Fibroblast of lung (primary cell): Measurements from ENCODE around the gene APLF. TPM values are rescaled to one million over a fixed set of nuclear protein-coding genes. Genes with fewer than 3 reads are reported as not detected.

ENCODE experiments used
- DNase-seq, 2 donors: peaks; one replicate each; pipeline versions ENCODE4 v3.0.0 to v3.0.0-alpha.2; 2010; ENCODE audit warnings: low read depth in 2 of 2
- H2AFZ ChIP-seq: 2 replicates; pipeline ENCODE4 v1.5.1; 2012; ENCODE audit warnings: low read length, control low read depth, inconsistent platforms
- H3K27ac ChIP-seq: 2 replicates; pipeline ENCODE4 v1.5.1; 2011; ENCODE audit warnings: low read length, control low read depth; ENCODE audit not compliant: insufficient read depth
- H3K27me3 ChIP-seq: 2 replicates; pipeline ENCODE4 v1.5.1; 2011; ENCODE audit warnings: mild to moderate bottlenecking, low read length; ENCODE audit not compliant: control insufficient read depth, insufficient read depth
- H3K36me3 ChIP-seq: 2 replicates; pipeline ENCODE4 v1.5.1; 2011; ENCODE audit warnings: low read length; ENCODE audit not compliant: control insufficient read depth, insufficient read depth
- H3K4me1 ChIP-seq: 2 replicates; pipeline ENCODE4 v1.5.1; 2011; ENCODE audit warnings: low read length; ENCODE audit not compliant: control insufficient read depth, insufficient read depth; ENCODE audit errors: extremely low read depth
- H3K4me2 ChIP-seq: 2 replicates; pipeline ENCODE4 v1.5.1; 2011; ENCODE audit warnings: low read length, control low read depth; ENCODE audit not compliant: insufficient read depth; ENCODE audit errors: extremely low read depth
- H3K4me3 ChIP-seq, 4 experiments: fragments of 200-600 bp in 1 of 4; sonication (generic) in 1 of 4; replicated peaks in 1 of 4; 2 replicates each; pipeline ENCODE4 v1.5.1; 2011 to 2016; ENCODE audit warnings: low read length in 4 of 4, low read depth in 3 of 4, mild to moderate bottlenecking in 3 of 4, control low read depth in 2 of 4, inconsistent platforms in 1 of 4, mixed read lengths in 1 of 4; ENCODE audit not compliant: insufficient read depth in 1 of 4; ENCODE audit errors: control extremely low read depth in 1 of 4
- H3K79me2 ChIP-seq: 2 replicates; pipeline ENCODE4 v1.5.1; 2012; ENCODE audit warnings: mild to moderate bottlenecking, low read length, inconsistent platforms; ENCODE audit not compliant: control insufficient read depth, insufficient read depth
- H3K9ac ChIP-seq: 2 replicates; pipeline ENCODE4 v1.5.1; 2011; ENCODE audit warnings: mild to moderate bottlenecking, low read length, control low read depth; ENCODE audit not compliant: insufficient read depth
- H3K9me3 ChIP-seq: 2 replicates; pipeline ENCODE4 v1.5.1; 2012; ENCODE audit warnings: low read depth, low read length; ENCODE audit not compliant: control insufficient read depth, insufficient read depth
- H4K20me1 ChIP-seq: 2 replicates; pipeline ENCODE4 v1.5.1; 2011; ENCODE audit warnings: low read length; ENCODE audit not compliant: control insufficient read depth, insufficient read depth; ENCODE audit errors: extremely low read depth
- CTCF ChIP-seq, 2 donors: IDR thresholded peaks in 1 of 2; conservative IDR thresholded peaks in 1 of 2; 1 replicate in 1 of 2; 2 replicates in 1 of 2; pipeline ENCODE4 v1.5.1; 2011 to 2012; ENCODE audit warnings: low read length in 2 of 2, control low read depth in 1 of 2, inconsistent platforms in 1 of 2, low read depth in 1 of 2, mild to moderate bottlenecking in 1 of 2
- EZH2 ChIP-seq: IDR thresholded peaks from 2 replicates; pipeline ENCODE4 v1.5.1; 2012; ENCODE audit warnings: low read length, control low read depth, mild to moderate bottlenecking; ENCODE audit errors: missing control alignments
- polyA plus RNA-seq, 2 donors: library from polyadenylated mRNA; depleted of rRNA in 1 of 2; stranded (reverse) in 1 of 2; unstranded in 1 of 2; fragments of >200 nt; gene quantifications; 2 replicates each; pipeline ENCODE4 v1.2.1, GENCODE V29; 2011 to 2012; ENCODE audit warnings: missing spikeins in 1 of 2
- total RNA-seq: library from RNA; depleted of rRNA; stranded (reverse); fragments of >200 nt; gene quantifications from 2 replicates; pipeline ENCODE4 v1.2.1, GENCODE V29; 2014

Gene APLF
- total and polyA plus RNA-seq, 2 donors (not counting 1 experiment from before 2014, with no cell fraction given), result 1.6 to 9.4 TPM

- no peaks in the 10 kb centered on the region for H4K20me1 ChIP-seq
These were observed 153.4 kb downstream of the APLF start for GRCh38 chr2:68620772-68621171.

GRCh38 chr2:68623820-68624219 lies 156.4 kb downstream of the APLF start:
- Histone ChIP-seq H3K9ac (no peak overlapping the region), H3K36me3 (no peaks in the 10 kb centered on the region), H3K4me1 (no peaks in the 10 kb centered on the region), H3K4me3 (no peak overlapping the region), H2AFZ (no peak overlapping the region), H4K20me1 (no peaks in the 10 kb centered on the region), H3K27me3 (no peaks in the 10 kb centered on the region), H3K27ac (no peak overlapping the region), H3K4me2 (no peak overlapping the region), H3K9me3 (no peaks in the 10 kb centered on the region), H3K79me2 (no peaks in the 10 kb centered on the region)
- no peak for DNase-seq
- TF ChIP-seq CTCF (conservative IDR thresholded peaks at IDR 0.05 in 1 of 2, IDR thresholded peaks at IDR 0.05 in 1 of 2; ENCODE audit: low read depth in 1 of 2, low read length in 2 of 2), result no peak
- TF ChIP-seq EZH2, result no peak

More at GRCh38 chr2:68620772-68621171, 153.4 kb downstream of the APLF start:
- Histone ChIP-seq H3K9ac (no peak overlapping the region), H3K4me2 (no peak overlapping the region), H3K79me2 (no peaks in the 10 kb centered on the region), H3K36me3 (no peaks in the 10 kb centered on the region), H3K4me3 (no peak overlapping the region), H3K27me3 (no peaks in the 10 kb centered on the region), H3K4me1 (no peaks in the 10 kb centered on the region), H3K9me3 (no peaks in the 10 kb centered on the region), H3K27ac (no peak overlapping the region), H2AFZ (no peak overlapping the region)
- no peak for TF ChIP-seq CTCF (conservative IDR thresholded peaks at IDR 0.05 in 1 of 2, IDR thresholded peaks at IDR 0.05 in 1 of 2; ENCODE audit: low read depth in 1 of 2, low read length in 2 of 2)
- TF ChIP-seq EZH2, result no peak
- DNase-seq, result peak in 1 of 2 donors; percentile 9

GRCh38 chr2:68627615-68628014 lies 160.2 kb downstream of the APLF start:
- Histone ChIP-seq H3K4me3 (no peak overlapping the region), H4K20me1 (no peaks in the 10 kb centered on the region), H3K9me3 (no peaks in the 10 kb centered on the region), H3K36me3 (no peaks in the 10 kb centered on the region), H3K4me1 (no peaks in the 10 kb centered on the region), H2AFZ (no peak overlapping the region), H3K4me2 (no peak overlapping the region), H3K79me2 (no peaks in the 10 kb centered on the region), H3K27ac (no peak overlapping the region), H3K27me3 (peaks cover 2% of the 10 kb centered on the region), H3K9ac (no peak overlapping the region)
- TF ChIP-seq EZH2 (no peak), CTCF (conservative IDR thresholded peaks at IDR 0.05 in 1 of 2, IDR thresholded peaks at IDR 0.05 in 1 of 2; ENCODE audit: low read depth in 1 of 2, low read length in 2 of 2) (no peak)
- DNase-seq, result no peak

Other genes with a start within 250 kb of the APLF start
- gene PPP3R1, start 215.1 kb upstream of the APLF start, total RNA-seq, result 18.0 and 22.8 TPM in 2 replicates
- gene PPP3R1, start 215.1 kb upstream of the APLF start, polyA plus RNA-seq, result 46.1 and 51.3 TPM in 2 replicates
- 34.7 and 39.8 TPM in 2 replicates for gene CNRIP1, start 147.6 kb upstream of the APLF start, total RNA-seq
- gene CNRIP1, start 147.6 kb upstream of the APLF start, polyA plus RNA-seq, result 47.7 and 58.7 TPM in 2 replicates
- not detected in 2 replicates for gene PLEK, start 102.3 kb upstream of the APLF start, total RNA-seq
- gene PLEK, start 102.3 kb upstream of the APLF start, polyA plus RNA-seq, result 0.02 TPM in 1 of 2 replicates, not detected in the other
- 0.26 and 0.33 TPM in 2 replicates for gene FBXO48, start 291 bp upstream of the APLF start, total RNA-seq
- gene FBXO48, start 291 bp upstream of the APLF start, polyA plus RNA-seq, result 0.65 and 0.77 TPM in 2 replicates
- not detected in 2 replicates for gene PROKR1, start 176.0 kb downstream of the APLF start, total RNA-seq
- not detected in 2 replicates for gene PROKR1, start 176.0 kb downstream of the APLF start, polyA plus RNA-seq